GM12892 (cell line): Measurements from ENCODE around the gene LACRT.

ENCODE experiments used
- POLR2A ChIP-seq: IDR thresholded peaks from 2 replicates; pipeline ENCODE4 v1.6.1; 2011; ENCODE audit warnings: low read depth, low read length, control low read depth
- POLR2AphosphoS5 ChIP-seq: IDR thresholded peaks from 2 replicates; pipeline ENCODE4 v1.6.1; 2011; ENCODE audit warnings: low read depth, low read length, control low read depth

DNA sequence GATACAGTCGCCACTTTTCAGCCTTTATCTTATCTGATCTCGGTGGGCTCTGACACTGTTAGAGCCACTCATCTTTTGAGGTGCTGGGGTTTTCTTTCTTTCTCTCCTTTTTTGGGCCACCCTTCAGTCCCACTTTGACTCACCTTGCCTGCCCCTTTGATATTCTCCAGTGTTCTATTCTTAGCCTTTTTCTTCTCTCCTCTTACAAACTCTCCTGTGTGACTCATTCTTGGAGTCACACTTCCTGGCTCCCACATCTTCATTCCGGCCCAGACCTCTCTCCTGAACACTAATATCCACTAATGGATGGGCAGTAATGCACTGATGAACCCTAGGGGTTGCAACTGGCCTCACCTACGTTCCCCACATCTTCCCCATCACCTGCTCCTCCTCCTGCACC lies 15.7 kb upstream of the LACRT start:
- TF ChIP-seq POLR2A = no peak
- TF ChIP-seq POLR2AphosphoS5 = no peak
